ENCODE data around the gene MEGF11.

MEGF11 gene

DNA sequence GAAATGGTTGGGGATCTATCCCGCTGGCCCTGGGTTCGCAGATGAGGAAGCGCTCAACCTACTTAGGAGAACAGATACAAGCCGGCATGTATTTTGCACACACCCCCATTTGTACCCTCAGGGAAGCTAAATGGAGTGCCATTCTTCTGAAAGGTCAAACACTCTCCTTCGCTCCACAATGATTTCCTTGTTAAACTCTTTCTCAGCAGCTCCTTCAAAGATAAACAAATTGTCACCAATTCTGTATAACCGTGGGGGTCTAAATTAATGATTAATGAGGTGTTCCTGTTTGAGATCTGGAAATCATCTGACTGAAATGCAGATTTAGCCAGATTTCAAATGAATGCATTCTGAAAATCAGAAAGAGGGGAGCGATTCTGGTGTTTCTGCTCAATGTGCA lies 124.0 kb downstream of the MEGF11 start:
- POLR2A ChIA-PET = no interaction called here
- H3K4me1 ChIP-seq (ENCODE audit: control insufficient read depth, insufficient read depth, low read length) = 0 out of 2 replicates have a peak, but pooled peaks cover 3% of the 10 kb centered on the region
- CTCF ChIA-PET = no interaction called here

DNA sequence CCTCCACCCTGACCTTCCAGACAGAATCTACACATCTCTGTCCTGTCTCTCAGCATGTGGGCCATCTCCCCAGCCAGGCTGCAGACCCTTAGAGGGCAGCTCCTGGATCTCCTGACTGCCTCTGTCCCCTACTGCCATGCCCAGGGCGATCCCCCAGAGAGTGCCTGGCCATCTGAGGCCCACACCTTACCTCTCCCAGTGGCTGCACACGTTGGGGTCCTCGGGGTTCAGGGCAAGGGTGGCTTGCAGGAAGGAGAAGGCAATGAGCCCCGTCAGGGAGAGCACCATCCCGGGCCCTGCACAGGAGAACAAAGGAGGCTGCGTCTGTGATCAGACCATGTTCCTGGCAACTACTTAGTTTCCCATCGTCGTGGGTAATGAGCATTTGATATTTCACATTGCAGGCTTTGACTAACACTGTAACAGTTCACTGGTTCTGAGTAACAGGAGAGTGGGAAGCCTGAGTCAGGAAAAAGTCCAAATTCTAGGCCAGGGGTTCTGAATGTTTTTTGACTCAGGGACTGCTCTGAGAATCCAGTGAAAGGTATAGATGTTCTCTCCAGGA lies 125.4 kb downstream of the MEGF11 start:
- Histone ChIP-seq H3K4me3 (ENCODE audit: low read depth, low read length) (no peak overlapping the region), H3K36me3 (ENCODE audit: control insufficient read depth in 2 of 2, insufficient read depth in 1 of 2, low read length in 2 of 2) (no peaks in the 10 kb centered on the region), H3K4me1 (ENCODE audit: control insufficient read depth, insufficient read depth, low read length) (0 out of 2 replicates have a peak, but pooled peaks cover 3% of the 10 kb centered on the region), H3K9me3 (ENCODE audit: control insufficient read depth, insufficient read depth, low read depth, low read length) (no peaks in the 10 kb centered on the region), H3K27ac (ENCODE audit: extremely low read depth, low read depth, low read length) (no peak overlapping the region)
- ChIA-PET CTCF (no interaction called here), POLR2A (no interaction called here)
- no peak for TF ChIP-seq SCRT2 (tag by site-specific recombination; IDR thresholded peaks at IDR 0.05)
- peak; percentile 65 for TF ChIP-seq GLIS1 (tag by site-specific recombination; IDR thresholded peaks at IDR 0.05)

More for the DNA sequence above, 124.0 kb downstream of the MEGF11 start:
- Histone ChIP-seq H3K9me3 (ENCODE audit: control insufficient read depth, insufficient read depth, low read depth, low read length) (no peaks in the 10 kb centered on the region), H3K27ac (ENCODE audit: extremely low read depth, low read depth, low read length) (no peak overlapping the region), H3K36me3 (ENCODE audit: control insufficient read depth in 2 of 2, insufficient read depth in 1 of 2, low read length in 2 of 2) (no peaks in the 10 kb centered on the region), H3K4me3 (ENCODE audit: low read depth, low read length) (no peak overlapping the region)
- TF ChIP-seq SP2 (tag by site-specific recombination; IDR thresholded peaks at IDR 0.05) (no peak), ZNF157 (tag by site-specific recombination; IDR thresholded peaks at IDR 0.05) (no peak), ZNF221 (tag by site-specific recombination; IDR thresholded peaks at IDR 0.05; ENCODE audit: borderline replicate concordance) (no peak), PRDM1 (tag by site-specific recombination; IDR thresholded peaks at IDR 0.05) (no peak), ZNF366 (tag by site-specific recombination; conservative IDR thresholded peaks at IDR 0.05) (no peak), REPIN1 (tag by site-specific recombination; IDR thresholded peaks at IDR 0.05; ENCODE audit: low read depth) (no peak), BCL6B (tag by site-specific recombination; IDR thresholded peaks at IDR 0.05) (no peak)
- TF ChIP-seq, protein P1, sequence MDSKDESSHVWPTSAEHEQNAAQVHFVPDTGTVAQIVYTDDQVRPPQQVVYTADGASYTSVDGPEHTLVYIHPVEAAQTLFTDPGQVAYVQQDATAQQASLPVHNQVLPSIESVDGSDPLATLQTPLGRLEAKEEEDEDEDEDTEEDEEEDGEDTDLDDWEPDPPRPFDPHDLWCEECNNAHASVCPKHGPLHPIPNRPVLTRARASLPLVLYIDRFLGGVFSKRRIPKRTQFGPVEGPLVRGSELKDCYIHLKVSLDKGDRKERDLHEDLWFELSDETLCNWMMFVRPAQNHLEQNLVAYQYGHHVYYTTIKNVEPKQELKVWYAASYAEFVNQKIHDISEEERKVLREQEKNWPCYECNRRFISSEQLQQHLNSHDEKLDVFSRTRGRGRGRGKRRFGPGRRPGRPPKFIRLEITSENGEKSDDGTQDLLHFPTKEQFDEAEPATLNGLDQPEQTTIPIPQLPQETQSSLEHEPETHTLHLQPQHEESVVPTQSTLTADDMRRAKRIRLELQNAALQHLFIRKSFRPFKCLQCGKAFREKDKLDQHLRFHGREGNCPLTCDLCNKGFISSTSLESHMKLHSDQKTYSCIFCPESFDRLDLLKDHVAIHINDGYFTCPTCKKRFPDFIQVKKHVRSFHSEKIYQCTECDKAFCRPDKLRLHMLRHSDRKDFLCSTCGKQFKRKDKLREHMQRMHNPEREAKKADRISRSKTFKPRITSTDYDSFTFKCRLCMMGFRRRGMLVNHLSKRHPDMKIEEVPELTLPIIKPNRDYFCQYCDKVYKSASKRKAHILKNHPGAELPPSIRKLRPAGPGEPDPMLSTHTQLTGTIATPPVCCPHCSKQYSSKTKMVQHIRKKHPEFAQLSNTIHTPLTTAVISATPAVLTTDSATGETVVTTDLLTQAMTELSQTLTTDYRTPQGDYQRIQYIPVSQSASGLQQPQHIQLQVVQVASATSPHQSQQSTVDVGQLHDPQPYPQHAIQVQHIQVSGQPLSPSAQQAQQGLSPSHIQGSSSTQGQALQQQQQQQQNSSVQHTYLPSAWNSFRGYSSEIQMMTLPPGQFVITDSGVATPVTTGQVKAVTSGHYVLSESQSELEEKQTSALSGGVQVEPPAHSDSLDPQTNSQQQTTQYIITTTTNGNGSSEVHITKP (tag by site-specific recombination; IDR thresholded peaks at IDR 0.05) = no peak

DNA sequence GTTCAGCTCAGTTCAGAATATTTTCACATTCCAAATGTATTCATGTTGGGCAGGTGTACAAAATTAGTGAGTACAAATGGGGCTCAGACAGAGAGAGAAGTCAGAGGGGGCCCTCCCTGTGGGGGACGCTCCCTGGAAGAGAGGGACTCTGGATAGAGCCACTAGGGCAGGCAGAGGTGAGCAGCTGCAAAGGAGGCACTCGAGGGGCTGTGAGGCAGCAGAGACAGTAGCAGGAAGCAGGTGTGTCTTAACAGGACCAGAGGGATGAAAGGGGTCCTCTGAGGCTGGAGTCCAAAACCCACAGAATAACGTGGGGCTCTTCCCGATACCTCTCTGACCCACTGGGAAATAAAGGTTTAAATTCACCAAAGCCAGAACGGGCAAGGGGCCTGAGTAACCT lies 127.1 kb downstream of the MEGF11 start:
- POLR2A ChIA-PET = no interaction called here
- no peak overlapping the region for H3K27ac ChIP-seq (ENCODE audit: extremely low read depth, low read depth, low read length)
- no peak overlapping the region for H3K4me3 ChIP-seq (ENCODE audit: low read depth, low read length)
- H3K9me3 ChIP-seq (ENCODE audit: control insufficient read depth, insufficient read depth, low read depth, low read length) = no peaks in the 10 kb centered on the region
- no peaks in the 10 kb centered on the region for H3K36me3 ChIP-seq (ENCODE audit: control insufficient read depth in 2 of 2, insufficient read depth in 1 of 2, low read length in 2 of 2)
- no peak for TF ChIP-seq ZNF561 (tag by site-specific recombination; IDR thresholded peaks at IDR 0.05; ENCODE audit: borderline replicate concordance)
- TF ChIP-seq ZNF747 (tag by site-specific recombination; IDR thresholded peaks at IDR 0.05) = no peak
- TF ChIP-seq ZFP69B (tag by site-specific recombination; IDR thresholded peaks at IDR 0.05) = no peak
- peak; percentile 48; the same call in 1 of the 2 replicates for TF ChIP-seq GLIS1 (tag by site-specific recombination; IDR thresholded peaks at IDR 0.05)
- no peak for TF ChIP-seq ZNF366 (tag by site-specific recombination; conservative IDR thresholded peaks at IDR 0.05)
- TF ChIP-seq KLF16 (tag by site-specific recombination; IDR thresholded peaks at IDR 0.05) = no peak
- CTCF ChIA-PET = interaction anchor here (0.5 to 0.6 kb wide), 2 partner anchors 146 to 317 kb away, joined by 3 to 6 read pairs; no protein-coding TSS in a partner anchor
- H3K4me1 ChIP-seq (ENCODE audit: control insufficient read depth, insufficient read depth, low read length) = 0 out of 2 replicates have a peak, but pooled peaks cover 3% of the 10 kb centered on the region
